ENCODE results near the gene IRF2BPL. TPM values are rescaled to one million over a fixed set of nuclear protein-coding genes. Genes with fewer than 3 reads are reported as not detected.

IRF2BPL gene
- total and polyA plus RNA-seq, 9 of the 15 experiments (the other 6 are each of a cell fraction or from before 2014, with no cell fraction given), result 0.52 to 21.6 (median 2.5) TPM

- no peak for TF ChIP-seq CLOCK (CRISPR knock-in tag; IDR thresholded peaks at IDR 0.05; ENCODE audit: borderline replicate concordance)
- no peak for TF ChIP-seq MTF1 (CRISPR knock-in tag; IDR thresholded peaks at IDR 0.05; ENCODE audit: borderline replicate concordance)
- TF ChIP-seq SAP30 (IDR thresholded peaks at IDR 0.05; ENCODE audit: borderline replicate concordance, insufficient read depth, low read depth, low read length, poor library complexity, severe bottlenecking), result no peak
- TF ChIP-seq TRIM25 (IDR thresholded peaks at IDR 0.05; ENCODE audit: borderline replicate concordance), result no peak
- TF ChIP-seq NR0B1 (IDR thresholded peaks at IDR 0.05; ENCODE audit: partially characterized antibody), result no peak
- TF ChIP-seq ZBTB40 (IDR thresholded peaks at IDR 0.05), result no peak
- no peak for TF ChIP-seq ZBTB40 (CRISPR knock-in tag; IDR thresholded peaks at IDR 0.05)
- TF ChIP-seq ZNF175 (CRISPR knock-in tag; IDR thresholded peaks at IDR 0.05; ENCODE audit: low read depth), result no peak
- TF ChIP-seq MEF2D (tag; conservative IDR thresholded peaks at IDR 0.05; ENCODE audit: low read depth), result no peak
These were observed 11.7 kb upstream of the IRF2BPL start (continued) for GRCh38 chr14:77040059-77040740.

Measured in K562 (cell line).